PC-3 (cell line): ENCODE measurements around the gene SCG2.

Experiments used
- CTCF ChIP-seq: fragments of 300-600 bp; sonication (generic); conservative IDR thresholded peaks from 2 replicates; pipeline ENCODE4 v1.5.1; 2017; ENCODE audit warnings: antibody characterized with exemption, low read depth, mild to moderate bottlenecking, low read length
- EZH2 ChIP-seq: fragments of 300-600 bp; sonication (generic); IDR thresholded peaks from one replicate; pipeline ENCODE4 v1.6.1; 2017; ENCODE audit warnings: antibody characterized with exemption, mild to moderate bottlenecking, low read length; ENCODE audit not compliant: unreplicated experiment

- no peak for TF ChIP-seq CTCF
- TF ChIP-seq EZH2: no peak
These were observed 10.3 kb upstream of the SCG2 start for GRCh38 chr2:223612501-223612900.
